Stimulated activated CD8-positive, alpha-beta memory T cell treated with anti-CD3 and anti-CD28 coated beads, Interleukin-7, amount 100 ng/mL, for 48 hours (primary cell): Measurements from ENCODE around the gene AP2A1.
"Not testable (repeated sequence)": the region's sequence is repeated elsewhere in the genome, so short reads cannot be mapped to it uniquely, and the experiment has no call there.

Experiments
- DNase-seq, 2 donors: peaks; one replicate each; pipeline ENCODE4 v3.0.0-alpha.2; 2020; ENCODE audit warnings: low read depth in 1 of 2; ENCODE audit errors: extremely low read depth in 1 of 2

The AP2A1 gene

GRCh38 chr19:49811328-49811727 lies 44.5 kb downstream of the AP2A1 start:
- no peak for DNase-seq

- no peak for DNase-seq
Measured at GRCh38 chr19:49812452-49812996, 45.7 kb downstream of the AP2A1 start.

GRCh38 chr19:49812997-49813861 lies 46.4 kb downstream of the AP2A1 start, which contains the start of gene FUZ:
Gene FUZ (minus strand): TSS chr19:49813292. CDS start chr19:49813106, 186 bp downstream.
- DNase-seq: peak; percentile 74 to 94

- DNase-seq: no peak
Measured at GRCh38 chr19:49814010-49814409, 47.2 kb downstream of the AP2A1 start.

GRCh38 chr19:49816590-49816989 lies 49.8 kb downstream of the AP2A1 start:
- DNase-seq: no peak

GRCh38 chr19:49817964-49818648 lies 51.3 kb downstream of the AP2A1 start, which contains the start of gene MED25:
Gene MED25 (plus strand): TSS chr19:49818289. CDS start chr19:49818342, 53 bp downstream.
- DNase-seq: peak; percentile 71

GRCh38 chr19:49818649-49819370 lies 52.0 kb downstream of the AP2A1 start:
- DNase-seq: no peak

GRCh38 chr19:49819452-49820115 lies 52.8 kb downstream of the AP2A1 start:
- not testable (repeated sequence) for DNase-seq

GRCh38 chr19:49820125-49820524 lies 53.3 kb downstream of the AP2A1 start:
- no peak for DNase-seq

- no peak for DNase-seq
Measured at GRCh38 chr19:49823472-49823871, 56.7 kb downstream of the AP2A1 start.

- no peak for DNase-seq
Measured at GRCh38 chr19:49824662-49825061, 57.9 kb downstream of the AP2A1 start.

- no peak for DNase-seq
Measured at GRCh38 chr19:49827034-49827433, 60.2 kb downstream of the AP2A1 start.

GRCh38 chr19:49829200-49829599 lies 62.4 kb downstream of the AP2A1 start:
- no peak for DNase-seq

GRCh38 chr19:49829721-49830120 lies 62.9 kb downstream of the AP2A1 start:
- DNase-seq: no peak

- no peak for DNase-seq
Measured at GRCh38 chr19:49830766-49831165, 64.0 kb downstream of the AP2A1 start.

GRCh38 chr19:49831592-49831991 lies 64.8 kb downstream of the AP2A1 start:
- DNase-seq: no peak

- no peak for DNase-seq
Measured at GRCh38 chr19:49832556-49832955, 65.8 kb downstream of the AP2A1 start.

GRCh38 chr19:49833599-49833998 lies 66.8 kb downstream of the AP2A1 start:
- DNase-seq: no peak

- DNase-seq: no peak
Measured at GRCh38 chr19:49835562-49835961, 68.8 kb downstream of the AP2A1 start.
